K562 (cell line): Measurements from ENCODE around the gene MPPED1. TPM values are rescaled to one million over a fixed set of nuclear protein-coding genes. Genes with fewer than 3 reads are reported as not detected.

ENCODE experiments used
- CC2D1A ChIP-seq: fragments of 450-650 bp; IDR thresholded peaks from 2 replicates; pipeline ENCODE4 v1.6.1; 2017; ENCODE audit warnings: mild to moderate bottlenecking
- MAX ChIP-seq: sonication (generic); formaldehyde crosslinking; IDR thresholded peaks from 2 replicates; pipeline ENCODE4 v1.9.0; 2022; ENCODE audit warnings: mild to moderate bottlenecking, missing genetic modification reagents
- MTA2 ChIP-seq: fragments of 450-650 bp; IDR thresholded peaks from 2 replicates; pipeline ENCODE4 v1.6.1; 2016; ENCODE audit warnings: low read depth
- NFIX ChIP-seq: fragments of 250-450 bp; sonication (Bioruptor Pico); IDR thresholded peaks from 2 replicates; pipeline ENCODE4 v1.4.0; 2020; ENCODE audit warnings: low read depth, mild to moderate bottlenecking, moderate library complexity
- POU5F1 ChIP-seq: fragments of 150-350 bp; IDR thresholded peaks from 2 replicates; pipeline ENCODE4 v1.6.1; 2014; ENCODE audit warnings: borderline replicate concordance, low read length, low read depth, mild to moderate bottlenecking; ENCODE audit not compliant: partially characterized antibody
- RCOR1 ChIP-seq, 2 experiments: IDR thresholded peaks; 2 replicates each; pipeline ENCODE4 v1.6.1; 2012; ENCODE audit warnings: low read depth in 2 of 2, low read length in 2 of 2, borderline replicate concordance in 1 of 2, improper control_type of control experiment in 1 of 2
- TEAD2 ChIP-seq: fragments of 450-650 bp; IDR thresholded peaks from 2 replicates; pipeline ENCODE4 v1.6.1; 2016; ENCODE audit warnings: missing genetic modification characterization, control low read depth, missing compliant biosample characterization
- XRCC4 ChIP-seq: IDR thresholded peaks from one replicate; pipeline ENCODE4 v1.6.1; 2011; ENCODE audit not compliant: insufficient read depth, insufficient read length; ENCODE audit errors: extremely low read depth
- ZNF41 ChIP-seq: fragments of 250-450 bp; sonication (Bioruptor Pico); conservative IDR thresholded peaks from 2 replicates; pipeline ENCODE4 v1.4.0; 2020; ENCODE audit warnings: mild to moderate bottlenecking
- polyA plus RNA-seq, 8 experiments: library from polyadenylated mRNA; depleted of rRNA in 4 of 8; stranded (reverse) in 5 of 8; unstranded in 3 of 8; fragments of >200 nt; fragmentation: Nextera tagmentation in 2 of 8; fragmentation: Illumina TruSeq in 1 of 8; extraction: Ambion mirVana in 2 of 8; extraction: Trizol in 1 of 8; gene quantifications; 2 replicates each; pipeline versions ENCODE4 v1.2.1 to v1.2.3, GENCODE V29; 2011 to 2014; ENCODE audit warnings: inconsistent platforms in 1 of 8, missing spikeins in 1 of 8
- total RNA-seq, 7 experiments: library from RNA; depleted of rRNA in 6 of 7; stranded (reverse); fragments of >200 nt in 6 of 7; fragmentation: Illumina TruSeq in 2 of 7; extraction: Trizol in 2 of 7; gene quantifications; 2 replicates each; pipeline versions ENCODE4 v1.2.1 to v1.2.3, GENCODE V29; 2011 to 2021; ENCODE audit warnings: low replicate concordance in 1 of 7
- TF ChIP-seq, protein P1 (sequence below): fragments of 150-350 bp; IDR thresholded peaks from 2 replicates; pipeline ENCODE4 v1.6.1; 2014; ENCODE audit warnings: low read depth, mild to moderate bottlenecking, low read length, borderline replicate concordance
- TF ChIP-seq, protein P2 (sequence below): fragments of 250-450 bp; sonication (Bioruptor Pico); IDR thresholded peaks from 2 replicates; pipeline ENCODE4 v1.5.1; 2021; ENCODE audit warnings: mild to moderate bottlenecking

MPPED1 gene
- total and polyA plus RNA-seq, 9 of the 15 experiments (the other 6 are each of a cell fraction or from before 2014, with no cell fraction given) = not detected

DNA sequence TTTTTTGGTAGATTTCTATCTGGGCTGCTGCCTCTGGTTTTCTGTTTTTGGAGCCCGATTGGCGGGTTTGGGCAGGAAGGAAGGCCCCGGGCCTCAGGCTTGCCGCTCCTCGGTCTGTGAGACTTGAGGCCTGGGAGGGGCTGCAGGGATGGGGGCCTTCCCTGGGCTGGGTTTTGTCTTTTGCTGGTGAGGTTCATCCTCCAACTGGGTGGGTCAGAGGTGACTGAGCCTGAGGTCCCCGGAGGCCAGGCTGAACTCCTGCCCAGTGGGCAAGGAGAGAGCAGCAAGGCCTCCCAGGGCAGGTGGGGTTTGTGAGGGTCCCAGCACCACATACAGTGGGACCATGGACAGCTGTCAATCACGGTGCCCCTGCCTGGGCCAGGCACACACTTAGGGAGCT, 15.0 kb downstream of the MPPED1 start (continued):
- TF ChIP-seq, protein P1, sequence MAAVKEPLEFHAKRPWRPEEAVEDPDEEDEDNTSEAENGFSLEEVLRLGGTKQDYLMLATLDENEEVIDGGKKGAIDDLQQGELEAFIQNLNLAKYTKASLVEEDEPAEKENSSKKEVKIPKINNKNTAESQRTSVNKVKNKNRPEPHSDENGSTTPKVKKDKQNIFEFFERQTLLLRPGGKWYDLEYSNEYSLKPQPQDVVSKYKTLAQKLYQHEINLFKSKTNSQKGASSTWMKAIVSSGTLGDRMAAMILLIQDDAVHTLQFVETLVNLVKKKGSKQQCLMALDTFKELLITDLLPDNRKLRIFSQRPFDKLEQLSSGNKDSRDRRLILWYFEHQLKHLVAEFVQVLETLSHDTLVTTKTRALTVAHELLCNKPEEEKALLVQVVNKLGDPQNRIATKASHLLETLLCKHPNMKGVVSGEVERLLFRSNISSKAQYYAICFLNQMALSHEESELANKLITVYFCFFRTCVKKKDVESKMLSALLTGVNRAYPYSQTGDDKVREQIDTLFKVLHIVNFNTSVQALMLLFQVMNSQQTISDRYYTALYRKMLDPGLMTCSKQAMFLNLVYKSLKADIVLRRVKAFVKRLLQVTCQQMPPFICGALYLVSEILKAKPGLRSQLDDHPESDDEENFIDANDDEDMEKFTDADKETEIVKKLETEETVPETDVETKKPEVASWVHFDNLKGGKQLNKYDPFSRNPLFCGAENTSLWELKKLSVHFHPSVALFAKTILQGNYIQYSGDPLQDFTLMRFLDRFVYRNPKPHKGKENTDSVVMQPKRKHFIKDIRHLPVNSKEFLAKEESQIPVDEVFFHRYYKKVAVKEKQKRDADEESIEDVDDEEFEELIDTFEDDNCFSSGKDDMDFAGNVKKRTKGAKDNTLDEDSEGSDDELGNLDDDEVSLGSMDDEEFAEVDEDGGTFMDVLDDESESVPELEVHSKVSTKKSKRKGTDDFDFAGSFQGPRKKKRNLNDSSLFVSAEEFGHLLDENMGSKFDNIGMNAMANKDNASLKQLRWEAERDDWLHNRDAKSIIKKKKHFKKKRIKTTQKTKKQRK = no peak
- TF ChIP-seq CC2D1A (no peak), MTA2 (no peak), TEAD2 (tag) (no peak), XRCC4 (no peak), RCOR1 (IDR thresholded peaks at IDR 0.05; ENCODE audit: borderline replicate concordance in 1 of 2, low read depth in 2 of 2, low read length in 2 of 2) (no peak), POU5F1 (no peak), NFIX (CRISPR knock-in tag) (no peak), MAX (CRISPR knock-in tag) (no peak), ZNF41 (CRISPR knock-in tag) (no peak)
- TF ChIP-seq, protein P2, sequence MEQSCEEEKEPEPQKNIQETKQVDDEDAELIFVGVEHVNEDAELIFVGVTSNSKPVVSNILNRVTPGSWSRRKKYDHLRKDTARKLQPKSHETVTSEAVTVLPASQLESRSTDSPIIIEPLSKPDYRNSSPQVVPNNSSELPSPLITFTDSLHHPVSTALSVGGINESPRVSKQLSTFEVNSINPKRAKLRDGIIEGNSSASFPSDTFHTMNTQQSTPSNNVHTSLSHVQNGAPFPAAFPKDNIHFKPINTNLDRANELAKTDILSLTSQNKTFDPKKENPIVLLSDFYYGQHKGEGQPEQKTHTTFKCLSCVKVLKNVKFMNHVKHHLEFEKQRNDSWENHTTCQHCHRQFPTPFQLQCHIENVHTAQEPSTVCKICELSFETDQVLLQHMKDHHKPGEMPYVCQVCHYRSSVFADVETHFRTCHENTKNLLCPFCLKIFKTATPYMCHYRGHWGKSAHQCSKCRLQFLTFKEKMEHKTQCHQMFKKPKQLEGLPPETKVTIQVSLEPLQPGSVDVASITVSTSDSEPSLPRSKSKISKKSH (CRISPR knock-in tag) = no peak
